ENCODE data around the gene RIT2. TPM values are rescaled to one million over a fixed set of nuclear protein-coding genes. Genes with fewer than 3 reads are reported as not detected.

RIT2 gene
- total RNA-seq, 2 donors from 2014 or later: not detected

- Histone ChIP-seq H3K27ac (no peak overlapping the region), H3K36me3 (no peaks in the 10 kb centered on the region), H3K4me1 (no peaks in the 10 kb centered on the region), H3K9me3 (no peaks in the 10 kb centered on the region), H3K4me3 (no peak overlapping the region), H3K27me3 (no peaks in the 10 kb centered on the region)
- no peak for DNase-seq (ENCODE audit: low spot score)
- no peak for TF ChIP-seq CTCF (IDR thresholded peaks at IDR 0.05)
These were observed 254.9 kb downstream of the RIT2 start for GRCh38 chr18:42860548-42860947.

GRCh38 chr18:42860011-42860410, 255.5 kb downstream of the RIT2 start:
- Histone ChIP-seq H3K4me1 (no peaks in the 10 kb centered on the region), H3K27me3 (no peaks in the 10 kb centered on the region), H3K4me3 (no peak overlapping the region), H3K27ac (no peak overlapping the region), H3K9me3 (no peaks in the 10 kb centered on the region), H3K36me3 (no peaks in the 10 kb centered on the region)
- TF ChIP-seq CTCF (IDR thresholded peaks at IDR 0.05): no peak
- DNase-seq (ENCODE audit: low spot score): no peak

DNA sequence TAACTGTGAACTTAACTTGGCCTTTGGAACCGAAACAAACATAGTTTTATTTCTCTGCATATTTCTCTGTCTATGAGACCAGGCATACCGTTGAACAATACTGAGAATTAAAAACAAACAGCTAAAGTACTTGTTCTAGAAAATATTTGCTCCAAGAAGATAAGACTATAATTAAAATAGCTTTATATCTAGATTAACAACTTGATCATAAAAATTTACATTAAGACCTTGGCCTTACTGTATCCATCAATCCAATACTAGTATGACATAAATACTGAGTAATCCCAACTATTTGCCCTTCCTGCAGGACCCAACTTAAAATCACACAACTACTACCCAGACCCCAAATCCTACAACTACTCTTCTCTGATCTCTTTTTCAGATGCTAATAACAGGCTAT, 260.9 kb downstream of the RIT2 start:
- H3K36me3 ChIP-seq: no peaks in the 10 kb centered on the region
- H3K4me1 ChIP-seq: no peaks in the 10 kb centered on the region
- TF ChIP-seq CTCF (IDR thresholded peaks at IDR 0.05): no peak
- no peak for DNase-seq (ENCODE audit: low spot score)
- H3K27me3 ChIP-seq: no peaks in the 10 kb centered on the region
- no peaks in the 10 kb centered on the region for H3K9me3 ChIP-seq
- H3K4me3 ChIP-seq: no peak overlapping the region
- H3K27ac ChIP-seq: no peak overlapping the region

DNA sequence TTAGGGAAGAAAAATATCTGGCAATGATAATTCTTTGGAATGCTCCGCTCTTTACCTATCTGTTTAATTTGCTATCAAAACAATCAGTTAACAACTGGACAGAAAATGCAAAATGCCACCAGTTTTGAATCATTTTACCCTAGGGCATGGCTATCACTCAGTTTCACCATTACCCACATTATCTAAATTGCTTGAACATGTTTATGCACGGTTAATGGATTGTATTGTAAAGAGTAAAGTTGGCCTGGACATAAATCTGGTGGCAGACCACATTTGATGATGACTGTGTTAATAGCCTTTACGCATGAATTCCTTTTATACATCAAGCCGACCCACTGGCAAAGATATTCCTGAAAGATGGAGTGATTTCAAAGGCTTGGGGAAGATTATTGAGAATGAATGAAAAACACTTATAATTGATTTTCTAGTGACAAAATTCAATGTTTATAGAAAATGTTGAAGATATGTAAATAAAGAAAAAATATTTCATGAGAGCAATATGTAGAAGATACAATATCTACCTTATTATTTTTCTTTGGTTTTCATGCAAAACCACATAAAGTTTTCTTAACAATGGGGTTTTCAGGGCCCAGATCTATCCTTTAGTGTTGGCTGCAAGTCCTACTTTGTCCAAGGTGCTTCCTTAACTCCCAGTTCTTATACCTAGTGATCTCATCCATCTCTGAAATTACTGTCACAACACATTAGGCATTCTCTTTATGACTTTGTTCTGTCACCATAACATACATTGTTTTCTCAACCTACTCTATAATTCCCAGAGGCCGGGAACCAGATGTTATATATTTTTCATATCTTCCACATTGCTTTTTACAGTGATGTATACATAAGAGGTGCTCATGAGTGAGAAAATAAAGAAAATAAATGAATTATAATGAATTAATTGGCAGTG, 265.1 kb downstream of the RIT2 start:
- no peak for TF ChIP-seq CTCF (IDR thresholded peaks at IDR 0.05)
- no peak for DNase-seq (ENCODE audit: low spot score)
- Histone ChIP-seq H3K4me3 (no peak overlapping the region), H3K27ac (no peak overlapping the region), H3K4me1 (no peaks in the 10 kb centered on the region), H3K36me3 (no peaks in the 10 kb centered on the region), H3K9me3 (no peaks in the 10 kb centered on the region), H3K27me3 (no peaks in the 10 kb centered on the region)

GRCh38 chr18:42839408-42839807, 276.1 kb downstream of the RIT2 start:
- no peaks in the 10 kb centered on the region for H3K9me3 ChIP-seq
- TF ChIP-seq CTCF (IDR thresholded peaks at IDR 0.05): no peak
- no peak overlapping the region for H3K27ac ChIP-seq
- H3K27me3 ChIP-seq: no peaks in the 10 kb centered on the region
- H3K36me3 ChIP-seq: no peaks in the 10 kb centered on the region
- no peak overlapping the region for H3K4me3 ChIP-seq
- no peaks in the 10 kb centered on the region for H3K4me1 ChIP-seq
- DNase-seq (ENCODE audit: low spot score): no peak
